Activated gamma-delta T cell treated with Interleukin-2 at 50 U/mL for 16 hours (primary cell): ENCODE data around the gene ARHGEF28.

Experiments used
- DNase-seq: peaks from one replicate; pipeline ENCODE4 v3.0.0-alpha.2; 2020

ARHGEF28 gene

GRCh38 chr5:73623901-73624404 lies 2.0 kb upstream of the ARHGEF28 start:
- DNase-seq: no peak

- DNase-seq: no peak
These were observed 1.1 kb upstream of the ARHGEF28 start for GRCh38 chr5:73624888-73625287.

- no peak for DNase-seq
These were observed 538 bp upstream of the ARHGEF28 start for GRCh38 chr5:73625372-73625943.

- DNase-seq: no peak
These were observed 868 bp downstream of the ARHGEF28 start for GRCh38 chr5:73626814-73627313.

GRCh38 chr5:73629456-73629855 lies 3.5 kb downstream of the ARHGEF28 start:
- no peak for DNase-seq

GRCh38 chr5:73630765-73631164 lies 4.8 kb downstream of the ARHGEF28 start:
- no peak for DNase-seq

- no peak for DNase-seq
These were observed 5.5 kb downstream of the ARHGEF28 start for GRCh38 chr5:73631500-73631899.

GRCh38 chr5:73633060-73633459 lies 7.1 kb downstream of the ARHGEF28 start:
- DNase-seq: no peak

- no peak for DNase-seq
These were observed 10.4 kb downstream of the ARHGEF28 start for GRCh38 chr5:73636408-73636807.

GRCh38 chr5:73637565-73637964 lies 11.6 kb downstream of the ARHGEF28 start:
- DNase-seq: no peak

GRCh38 chr5:73638344-73639095 lies 12.5 kb downstream of the ARHGEF28 start:
- no peak for DNase-seq

GRCh38 chr5:73640861-73641320 lies 14.9 kb downstream of the ARHGEF28 start:
- DNase-seq: no peak

GRCh38 chr5:73641811-73642210 lies 15.8 kb downstream of the ARHGEF28 start:
- no peak for DNase-seq

- DNase-seq: no peak
These were observed 16.3 kb downstream of the ARHGEF28 start for GRCh38 chr5:73642344-73642743.

- DNase-seq: no peak
These were observed 18.5 kb downstream of the ARHGEF28 start for GRCh38 chr5:73644385-73644963.

- DNase-seq: no peak
These were observed 21.7 kb downstream of the ARHGEF28 start for GRCh38 chr5:73647721-73648120.

GRCh38 chr5:73648515-73648914 lies 22.5 kb downstream of the ARHGEF28 start:
- DNase-seq: no peak

GRCh38 chr5:73649926-73650325 lies 23.9 kb downstream of the ARHGEF28 start:
- DNase-seq: no peak

GRCh38 chr5:73652391-73652790 lies 26.4 kb downstream of the ARHGEF28 start:
- DNase-seq: no peak

GRCh38 chr5:73654171-73654811 lies 28.3 kb downstream of the ARHGEF28 start:
- DNase-seq: no peak

- no peak for DNase-seq
These were observed 28.9 kb downstream of the ARHGEF28 start for GRCh38 chr5:73654819-73655318.

- no peak for DNase-seq
These were observed 29.6 kb downstream of the ARHGEF28 start for GRCh38 chr5:73655521-73656160.

GRCh38 chr5:73661753-73662152 lies 35.8 kb downstream of the ARHGEF28 start:
- no peak for DNase-seq
